Measurements from ENCODE around the gene HERPUD2.

HERPUD2 gene

DNA sequence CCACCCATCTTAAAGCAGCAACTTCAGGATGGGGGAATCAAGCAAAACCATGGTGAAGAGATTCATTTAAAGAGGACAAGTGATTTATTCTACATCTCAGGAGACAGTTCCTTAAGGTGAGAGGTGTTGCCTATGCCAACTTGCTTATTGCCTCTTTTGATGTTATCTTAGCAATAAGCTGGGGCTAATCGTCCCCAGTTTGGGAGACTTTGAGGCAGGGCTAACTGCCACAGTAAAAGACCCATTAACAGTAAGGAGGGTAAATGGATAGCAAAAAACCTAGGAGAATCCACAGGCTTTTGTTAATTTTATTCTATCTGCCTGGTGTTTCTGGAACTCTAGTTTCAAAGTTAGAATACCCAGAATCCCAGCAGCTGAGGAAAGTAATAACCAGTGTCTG lies 22.1 kb upstream of the HERPUD2 start:
- H3K9me3 ChIP-seq (ENCODE audit: insufficient read depth, low read length), result no peaks in the 10 kb centered on the region
- no peaks in the 10 kb centered on the region for H4K20me1 ChIP-seq (ENCODE audit: low read depth, low read length)
- no peak for TF ChIP-seq EZH2phosphoT487 (conservative IDR thresholded peaks at IDR 0.05; ENCODE audit: low read length)
- TF ChIP-seq, protein P1, sequence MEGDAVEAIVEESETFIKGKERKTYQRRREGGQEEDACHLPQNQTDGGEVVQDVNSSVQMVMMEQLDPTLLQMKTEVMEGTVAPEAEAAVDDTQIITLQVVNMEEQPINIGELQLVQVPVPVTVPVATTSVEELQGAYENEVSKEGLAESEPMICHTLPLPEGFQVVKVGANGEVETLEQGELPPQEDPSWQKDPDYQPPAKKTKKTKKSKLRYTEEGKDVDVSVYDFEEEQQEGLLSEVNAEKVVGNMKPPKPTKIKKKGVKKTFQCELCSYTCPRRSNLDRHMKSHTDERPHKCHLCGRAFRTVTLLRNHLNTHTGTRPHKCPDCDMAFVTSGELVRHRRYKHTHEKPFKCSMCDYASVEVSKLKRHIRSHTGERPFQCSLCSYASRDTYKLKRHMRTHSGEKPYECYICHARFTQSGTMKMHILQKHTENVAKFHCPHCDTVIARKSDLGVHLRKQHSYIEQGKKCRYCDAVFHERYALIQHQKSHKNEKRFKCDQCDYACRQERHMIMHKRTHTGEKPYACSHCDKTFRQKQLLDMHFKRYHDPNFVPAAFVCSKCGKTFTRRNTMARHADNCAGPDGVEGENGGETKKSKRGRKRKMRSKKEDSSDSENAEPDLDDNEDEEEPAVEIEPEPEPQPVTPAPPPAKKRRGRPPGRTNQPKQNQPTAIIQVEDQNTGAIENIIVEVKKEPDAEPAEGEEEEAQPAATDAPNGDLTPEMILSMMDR (IDR thresholded peaks at IDR 0.05; ENCODE audit: insufficient read depth, low read length, poor library complexity, severe bottlenecking), result no peak
- H3K4me2 ChIP-seq (ENCODE audit: low read depth, low read length, poor library complexity, severe bottlenecking), result no peak overlapping the region
- H3K27me3 ChIP-seq (ENCODE audit: low read length), result no peaks in the 10 kb centered on the region
- no peaks in the 10 kb centered on the region for H3K36me3 ChIP-seq (ENCODE audit: low read length)
- no peaks in the 10 kb centered on the region for H3K79me2 ChIP-seq (ENCODE audit: insufficient read depth, low read length)
- no peak overlapping the region for H3K27ac ChIP-seq (ENCODE audit: low read depth, low read length)
- H3K4me3 ChIP-seq (ENCODE audit: insufficient read depth, low read length, poor library complexity, severe bottlenecking), result no peak overlapping the region
- no peaks in the 10 kb centered on the region for H3K9me2 ChIP-seq (replicated peaks; ENCODE audit: insufficient read depth, low read length)
- H3F3A ChIP-seq (ENCODE audit: insufficient read depth), result 0 out of 2 replicates have a peak, but pooled peaks cover 5% of the 10 kb centered on the region
- H2AFZ ChIP-seq (ENCODE audit: low read depth, low read length, severe bottlenecking), result no peak overlapping the region
- no peak overlapping the region for H3K9ac ChIP-seq (ENCODE audit: low read length)

DNA sequence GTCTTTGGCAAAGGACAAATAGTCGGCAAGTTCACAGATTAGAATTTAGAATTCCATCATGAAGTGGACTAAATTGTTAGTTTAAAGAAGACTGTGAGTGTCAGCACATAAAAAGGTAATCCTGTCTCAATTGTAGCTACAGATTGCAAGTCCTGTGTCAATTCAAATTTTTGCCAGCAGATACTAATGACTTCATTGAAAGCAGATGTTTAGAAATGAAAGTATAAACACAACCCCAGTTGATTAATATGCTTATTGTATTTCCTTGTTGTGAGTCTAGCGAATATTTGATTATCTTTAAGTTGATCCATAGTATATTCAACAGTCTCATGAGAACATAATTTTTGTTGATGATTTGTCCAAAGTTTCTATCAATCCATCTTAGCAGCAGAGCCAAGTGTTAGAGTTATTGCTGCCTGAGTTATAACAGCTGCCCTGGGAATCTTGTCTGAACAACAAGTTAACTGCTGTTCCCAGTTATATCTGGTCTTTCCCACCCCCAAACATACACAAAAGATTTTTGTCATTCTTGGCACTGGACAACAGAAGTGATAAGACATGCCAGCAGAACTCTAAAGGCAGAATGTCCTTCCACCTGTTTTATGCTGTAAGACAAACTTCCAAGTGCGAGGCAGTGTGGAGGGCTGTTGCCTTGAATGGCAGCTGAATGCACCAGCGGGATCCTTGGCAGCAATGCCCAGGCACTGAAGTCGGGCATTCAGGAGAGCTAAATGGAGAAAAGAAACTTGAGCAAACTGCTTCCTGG lies 21.3 kb upstream of the HERPUD2 start:
- no peak overlapping the region for H3K27ac ChIP-seq (ENCODE audit: low read depth, low read length)
- no peak overlapping the region for H2AFZ ChIP-seq (ENCODE audit: low read depth, low read length, severe bottlenecking)
- no peak overlapping the region for H3K4me3 ChIP-seq (ENCODE audit: insufficient read depth, low read length, poor library complexity, severe bottlenecking)
- no peaks in the 10 kb centered on the region for H3K9me3 ChIP-seq (ENCODE audit: insufficient read depth, low read length)
- no peaks in the 10 kb centered on the region for H3K36me3 ChIP-seq (ENCODE audit: low read length)
- no peaks in the 10 kb centered on the region for H3F3A ChIP-seq (ENCODE audit: insufficient read depth)
- no peaks in the 10 kb centered on the region for H3K27me3 ChIP-seq (ENCODE audit: low read length)
- H3K4me2 ChIP-seq (ENCODE audit: low read depth, low read length, poor library complexity, severe bottlenecking), result no peak overlapping the region
- TF ChIP-seq, protein P1 (IDR thresholded peaks at IDR 0.05; ENCODE audit: insufficient read depth, low read length, poor library complexity, severe bottlenecking), result no peak
- no peak for TF ChIP-seq EZH2phosphoT487 (conservative IDR thresholded peaks at IDR 0.05; ENCODE audit: low read length)
- no peaks in the 10 kb centered on the region for H3K9me2 ChIP-seq (replicated peaks; ENCODE audit: insufficient read depth, low read length)
- no peak overlapping the region for H3K9ac ChIP-seq (ENCODE audit: low read length)
- H3K79me2 ChIP-seq (ENCODE audit: insufficient read depth, low read length), result no peaks in the 10 kb centered on the region
- no peaks in the 10 kb centered on the region for H4K20me1 ChIP-seq (ENCODE audit: low read depth, low read length)

DNA sequence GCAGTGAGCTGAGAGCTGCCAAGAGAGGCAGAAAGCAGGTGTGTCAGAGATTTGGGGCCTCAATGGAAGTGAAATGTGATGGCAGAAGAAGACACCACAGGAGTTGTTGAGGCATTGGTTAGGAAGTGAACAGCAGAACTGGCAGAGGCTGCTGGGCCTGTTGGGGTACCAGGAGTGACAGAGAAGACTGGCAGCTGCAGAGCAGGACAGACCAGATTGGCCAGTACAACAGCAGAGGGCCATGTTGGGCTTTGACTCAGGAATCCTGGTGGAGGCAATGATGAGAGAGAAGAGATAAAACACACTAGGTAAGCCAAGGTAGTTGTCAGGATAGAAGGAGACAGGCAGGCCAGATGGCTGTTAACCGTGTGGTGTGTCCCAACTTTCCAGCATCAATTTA lies 19.9 kb upstream of the HERPUD2 start:
- Histone ChIP-seq H2AFZ (ENCODE audit: low read depth, low read length, severe bottlenecking) (no peak overlapping the region), H3K36me3 (ENCODE audit: low read length) (no peaks in the 10 kb centered on the region), H4K20me1 (ENCODE audit: low read depth, low read length) (no peaks in the 10 kb centered on the region), H3K79me2 (ENCODE audit: insufficient read depth, low read length) (no peaks in the 10 kb centered on the region), H3K27ac (ENCODE audit: low read depth, low read length) (no peak overlapping the region), H3K4me2 (ENCODE audit: low read depth, low read length, poor library complexity, severe bottlenecking) (no peak overlapping the region), H3K4me3 (ENCODE audit: insufficient read depth, low read length, poor library complexity, severe bottlenecking) (no peak overlapping the region), H3K9me2 (replicated peaks; ENCODE audit: insufficient read depth, low read length) (no peaks in the 10 kb centered on the region), H3K9ac (ENCODE audit: low read length) (no peak overlapping the region), H3K9me3 (ENCODE audit: insufficient read depth, low read length) (no peaks in the 10 kb centered on the region), H3K27me3 (ENCODE audit: low read length) (no peaks in the 10 kb centered on the region), H3F3A (ENCODE audit: insufficient read depth) (no peaks in the 10 kb centered on the region)
- TF ChIP-seq EZH2phosphoT487 (conservative IDR thresholded peaks at IDR 0.05; ENCODE audit: low read length), result no peak
- TF ChIP-seq, protein P1 (IDR thresholded peaks at IDR 0.05; ENCODE audit: insufficient read depth, low read length, poor library complexity, severe bottlenecking), result no peak
